ENCODE measurements around the gene SCGB3A1.

SCGB3A1 gene, protein sequence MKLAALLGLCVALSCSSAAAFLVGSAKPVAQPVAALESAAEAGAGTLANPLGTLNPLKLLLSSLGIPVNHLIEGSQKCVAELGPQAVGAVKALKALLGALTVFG

DNA sequence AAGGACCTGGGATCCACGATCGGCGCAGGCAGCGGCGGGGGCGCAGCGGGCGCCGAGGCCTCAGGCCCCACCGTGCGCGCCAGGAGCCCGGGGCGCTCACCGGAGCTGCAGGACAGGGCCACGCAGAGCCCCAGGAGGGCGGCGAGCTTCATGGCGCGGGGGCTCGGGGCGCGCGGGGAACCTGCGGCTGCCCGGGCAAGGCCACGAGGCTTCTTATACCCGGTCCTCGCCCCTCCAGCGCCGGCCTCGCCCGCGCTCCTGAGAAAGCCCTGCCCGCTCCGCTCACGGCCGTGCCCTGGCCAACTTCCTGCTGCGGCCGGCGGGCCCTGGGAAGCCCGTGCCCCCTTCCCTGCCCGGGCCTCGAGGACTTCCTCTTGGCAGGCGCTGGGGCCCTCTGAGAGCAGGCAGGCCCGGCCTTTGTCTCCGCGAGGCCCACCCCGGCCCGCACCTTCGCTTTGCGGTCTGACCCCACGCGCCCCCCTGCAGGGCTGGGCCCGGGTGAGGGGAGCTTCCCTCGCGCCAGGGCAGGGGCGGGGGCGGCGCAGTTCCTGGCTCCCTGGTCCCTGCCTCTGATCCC, at the start of gene SCGB3A1:
Gene SCGB3A1 (minus strand): TSS at position 189 of the 577 bp plus-strand sequence. CDS start 37 bp downstream, at position 152.
- no peak for DNase-seq (ENCODE audit: low spot score)

DNA sequence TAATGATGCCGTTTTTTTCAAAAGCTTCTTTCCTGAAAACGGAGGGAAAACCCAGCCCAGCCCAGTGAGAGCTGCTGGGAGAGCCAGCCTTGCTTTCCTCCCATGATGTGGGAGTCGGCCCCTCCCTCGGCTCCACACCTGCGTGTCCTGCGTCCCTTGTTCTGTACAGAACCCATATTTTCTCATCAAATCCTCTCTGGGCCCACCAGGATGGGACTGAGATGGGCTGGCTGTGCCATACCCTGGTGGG, 49.2 kb upstream of the SCGB3A1 start:
- no peak for DNase-seq (ENCODE audit: low spot score)

- DNase-seq (ENCODE audit: low spot score) = no peak
Measured at GRCh38 chr5:180639741-180640610, 48.7 kb upstream of the SCGB3A1 start.

- no peak for DNase-seq (ENCODE audit: low spot score)
Measured at GRCh38 chr5:180639287-180639686, 48.0 kb upstream of the SCGB3A1 start.

DNA sequence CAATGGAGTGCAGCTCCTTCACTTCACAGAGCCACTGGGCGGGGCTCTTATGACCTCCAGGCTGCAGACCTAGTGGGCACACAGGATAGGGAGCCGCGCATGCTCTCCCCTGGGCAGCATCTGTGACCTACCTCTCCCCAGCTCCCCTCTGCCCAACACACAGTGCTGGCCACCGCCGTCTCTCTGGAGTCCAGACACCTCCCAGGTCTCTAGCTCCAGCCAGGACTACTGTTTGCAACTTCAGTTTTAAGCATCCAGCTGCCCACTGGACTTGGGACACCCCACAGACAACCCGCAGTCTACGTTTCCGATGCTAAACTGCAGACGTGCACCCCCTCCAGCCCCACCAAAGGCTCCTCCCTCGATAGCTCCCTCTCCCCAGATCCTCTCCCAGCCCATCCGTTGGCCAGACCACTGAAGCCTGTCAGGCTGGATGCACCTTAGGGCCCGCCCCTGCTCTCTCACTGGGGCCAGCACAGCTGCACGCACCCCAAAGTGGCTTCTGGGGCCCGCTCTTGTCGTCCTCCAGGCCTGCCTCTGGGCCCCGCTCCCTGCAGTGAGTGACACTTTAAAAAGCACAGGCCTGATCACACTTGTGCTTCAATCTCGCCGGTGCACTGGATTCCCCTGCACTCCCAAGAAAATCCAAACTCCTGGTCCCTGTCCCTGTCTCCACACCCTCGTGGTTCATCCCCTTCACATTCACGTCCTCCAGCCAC, 46.8 kb upstream of the SCGB3A1 start:
- no peak for DNase-seq (ENCODE audit: low spot score)

DNA sequence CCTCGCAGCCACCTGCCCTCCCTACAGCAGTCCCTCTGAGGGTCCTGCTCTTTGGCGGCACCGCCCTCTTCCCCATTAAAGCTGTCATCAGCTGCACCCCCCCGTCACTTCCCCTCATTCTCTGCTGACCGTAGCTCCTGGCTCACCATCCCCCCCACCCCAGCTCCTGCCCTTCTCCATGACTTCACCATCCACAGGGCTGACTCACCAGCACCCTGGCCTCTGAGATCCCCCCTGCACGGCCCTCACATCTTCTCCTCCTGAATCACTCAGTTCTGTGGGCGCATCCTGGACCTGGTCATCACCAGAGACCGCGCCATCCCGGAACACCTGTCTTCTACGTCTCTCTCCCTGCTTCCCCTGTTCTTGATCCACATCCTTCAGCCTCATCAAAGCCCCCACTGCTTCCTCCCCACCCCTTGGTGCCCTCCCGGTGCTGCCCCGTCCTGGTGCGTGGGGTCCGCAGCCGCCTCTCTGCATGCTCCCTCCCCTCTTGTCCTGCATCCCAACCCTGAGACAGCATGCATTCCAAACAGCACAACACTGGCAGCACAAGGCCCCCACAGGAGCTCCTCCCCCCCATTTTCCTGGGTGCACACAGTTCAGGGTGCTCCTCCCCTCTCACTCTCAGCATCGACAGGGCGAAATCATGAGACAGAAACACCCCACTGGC, 45.2 kb upstream of the SCGB3A1 start:
- DNase-seq (ENCODE audit: low spot score) = no peak

GRCh38 chr5:180636016-180636402, 44.7 kb upstream of the SCGB3A1 start:
- no peak for DNase-seq (ENCODE audit: low spot score)

- no peak for DNase-seq (ENCODE audit: low spot score)
Measured at GRCh38 chr5:180633283-180634177, 42.2 kb upstream of the SCGB3A1 start.

DNA sequence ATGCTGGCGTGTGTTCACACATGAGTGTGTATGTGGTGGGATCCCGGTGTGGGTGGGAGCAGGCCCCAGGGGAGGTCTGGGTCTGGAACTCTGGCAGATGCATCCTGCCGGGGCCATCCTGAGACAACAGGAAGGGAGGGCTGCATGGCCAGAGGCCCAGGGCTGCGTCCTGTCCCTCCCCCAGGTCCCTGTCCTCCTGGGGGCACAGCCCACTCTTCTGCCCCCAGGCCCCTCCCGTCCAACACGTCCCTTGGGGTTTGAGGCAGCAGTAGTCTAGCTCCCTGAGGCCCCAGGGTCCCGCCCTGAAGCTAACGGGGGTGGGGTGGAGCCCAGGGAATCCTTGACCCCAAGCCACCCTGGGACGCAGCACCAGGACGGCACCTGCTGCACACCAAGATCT, 41.5 kb upstream of the SCGB3A1 start:
- DNase-seq (ENCODE audit: low spot score) = no peak

GRCh38 chr5:180631549-180632383, 40.5 kb upstream of the SCGB3A1 start:
- DNase-seq (ENCODE audit: low spot score) = no peak

DNA sequence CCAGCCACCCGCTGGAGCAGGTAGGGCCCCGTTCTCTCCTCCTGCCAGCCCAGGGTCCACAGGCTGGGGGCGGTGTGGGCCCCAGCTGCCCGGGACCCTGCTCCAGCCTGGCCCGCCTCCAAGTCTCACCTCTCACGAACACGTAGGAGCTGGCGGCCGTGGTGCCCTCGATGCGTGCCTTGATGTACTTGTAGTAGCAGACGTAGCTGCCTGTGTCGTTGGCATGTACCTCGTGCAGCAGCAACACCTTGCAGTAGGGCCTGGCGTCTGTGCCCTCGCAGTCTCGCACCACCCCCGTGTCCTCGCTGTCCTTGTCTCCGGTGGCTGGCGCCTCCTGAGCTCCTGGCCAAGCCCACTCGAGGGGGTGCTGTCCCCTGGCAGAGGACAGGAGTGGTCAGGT, 39.1 kb upstream of the SCGB3A1 start:
- DNase-seq (ENCODE audit: low spot score) = no peak

DNA sequence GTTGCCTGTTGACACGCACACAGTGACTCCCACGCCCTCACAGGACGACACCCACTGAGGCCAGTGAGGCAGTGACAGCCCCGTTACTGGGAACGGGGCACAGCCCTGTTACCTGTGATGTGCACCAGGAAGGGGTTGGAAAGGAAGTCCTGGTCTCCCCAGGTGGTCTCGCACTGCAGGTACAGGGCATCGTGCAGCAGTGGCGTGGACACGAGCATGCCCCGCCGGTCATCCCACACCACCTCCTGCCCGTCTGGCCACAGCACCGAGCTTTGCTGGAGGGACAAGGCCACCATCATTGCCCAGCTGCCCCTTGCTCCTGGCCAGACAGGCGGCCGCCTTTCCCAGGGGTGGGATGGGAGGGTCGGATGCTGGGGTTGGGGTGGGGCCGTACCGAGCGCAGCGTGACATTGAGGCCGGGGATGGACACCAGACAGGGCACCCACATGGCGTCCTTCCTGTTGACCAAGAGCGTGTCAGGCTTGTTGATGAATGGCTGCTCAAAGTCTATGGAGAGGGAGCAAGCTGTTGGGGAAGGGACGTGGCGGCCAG, 38.6 kb upstream of the SCGB3A1 start:
- DNase-seq (ENCODE audit: low spot score) = no peak

- no peak for DNase-seq (ENCODE audit: low spot score)
Measured at GRCh38 chr5:180628827-180629750, 37.8 kb upstream of the SCGB3A1 start.

DNA sequence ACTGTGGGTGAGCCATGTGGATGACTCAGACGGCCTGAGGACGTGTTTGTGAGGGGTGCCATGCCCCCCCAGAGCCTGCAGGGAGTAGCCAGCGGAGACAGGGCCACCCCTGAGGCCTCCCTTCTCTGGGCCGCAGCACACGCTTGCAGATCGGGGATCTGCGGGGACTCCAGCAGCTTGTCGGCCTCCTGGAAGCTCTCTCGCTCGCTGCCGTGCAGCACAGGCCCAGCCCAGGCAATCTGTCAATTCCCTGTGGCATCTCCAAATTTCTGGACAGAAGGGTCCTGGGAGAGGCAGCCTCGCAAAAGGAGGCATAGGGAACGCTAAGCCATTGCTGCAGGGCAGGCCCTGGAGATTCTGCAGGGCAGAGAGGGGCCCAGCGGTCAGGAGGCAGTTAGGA, 36.9 kb upstream of the SCGB3A1 start:
- no peak for DNase-seq (ENCODE audit: low spot score)

DNA sequence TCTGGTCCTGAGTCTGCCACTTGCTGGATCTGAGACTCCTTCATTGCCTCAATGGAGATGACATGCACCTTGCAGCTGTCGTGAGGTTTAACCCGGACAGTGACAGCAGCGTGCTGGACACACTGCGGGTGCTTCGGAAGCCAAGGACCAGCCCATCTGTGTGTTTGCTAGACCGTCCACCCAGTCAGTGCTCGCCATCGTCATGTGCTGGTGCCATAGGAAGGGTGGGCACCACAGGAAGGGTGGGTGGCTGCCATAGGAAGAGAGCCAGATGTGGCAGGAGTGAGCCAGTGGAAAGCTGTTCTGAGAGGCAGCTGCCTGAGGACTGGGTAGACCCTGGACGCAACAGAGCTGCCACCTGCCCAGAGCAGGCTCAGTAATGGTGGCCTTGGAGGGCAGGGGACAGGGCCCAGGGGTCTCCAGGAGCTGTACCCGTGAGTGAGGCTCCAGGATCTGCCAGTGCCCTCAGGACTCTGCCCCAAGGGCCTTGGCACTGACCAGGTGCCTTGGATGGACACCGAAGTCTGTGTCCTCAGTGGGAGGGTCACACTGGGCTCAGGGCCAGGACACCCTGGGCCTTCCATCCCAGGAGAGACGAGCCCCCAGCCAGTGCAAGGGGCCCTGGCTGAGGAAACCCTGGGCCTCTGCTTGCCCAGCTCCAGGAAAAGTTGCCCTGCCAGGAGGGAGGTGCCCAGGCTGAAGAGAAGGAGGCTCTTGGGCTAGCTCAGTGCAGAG, 36.3 kb upstream of the SCGB3A1 start:
- no peak for DNase-seq (ENCODE audit: low spot score)

DNA sequence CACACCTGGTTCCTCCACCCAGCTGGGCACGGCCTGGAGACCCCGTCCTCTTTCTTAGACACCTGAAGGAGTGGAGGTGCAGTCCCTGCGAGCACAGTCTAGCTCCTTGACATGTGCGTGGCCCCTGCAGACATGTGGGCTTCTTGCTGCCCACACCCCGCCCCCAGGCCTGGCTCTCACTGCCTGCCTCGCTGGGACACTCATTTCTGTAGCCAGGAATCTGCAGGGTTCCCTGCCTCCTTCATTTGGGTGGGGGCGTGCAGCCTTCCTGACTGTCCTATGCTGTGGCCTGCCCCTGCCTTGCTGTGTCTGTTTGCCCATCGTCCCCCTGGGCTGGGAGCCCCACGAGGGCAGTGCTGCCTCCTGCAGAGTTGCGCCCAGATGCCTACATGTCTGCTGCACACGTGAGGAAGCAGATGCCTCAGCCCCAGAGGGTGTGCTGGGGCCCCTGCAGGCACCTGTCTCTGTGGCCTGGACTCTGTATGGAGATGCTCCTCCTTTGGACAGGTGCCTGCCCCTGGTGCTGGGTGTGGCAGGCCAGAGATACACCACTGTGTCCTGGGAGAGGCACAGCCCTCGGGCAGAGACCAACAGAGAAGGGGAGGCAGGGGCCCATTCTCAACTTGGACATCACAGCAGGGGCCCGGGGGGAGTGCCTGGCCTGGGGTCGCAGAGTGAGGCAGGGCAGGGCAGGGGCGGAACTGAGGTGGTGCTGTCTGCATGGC, 35.5 kb upstream of the SCGB3A1 start:
- DNase-seq (ENCODE audit: low spot score) = no peak

GRCh38 chr5:180625791-180626660, 34.7 kb upstream of the SCGB3A1 start:
- no peak for DNase-seq (ENCODE audit: low spot score)

All from CD4-positive, alpha-beta T cell treated with Interleukin-2 at 100 ng/mL for 4 hours (primary cell).